ENCODE measurements around the gene HDGFL3.
"Not testable (repeated sequence)": the region's sequence is repeated elsewhere in the genome, so short reads cannot be mapped to it uniquely, and the experiment has no call there.

Gene HDGFL3

GRCh38 chr15:83207660-83208366, at the start of gene HDGFL3:
TSS of gene HDGFL3 (minus strand) at chr15:83207823. CDS start at chr15:83207414, 409 bp downstream.
- DNase-seq (ENCODE audit: low spot score): peak; percentile 2

GRCh38 chr15:83250781-83251180, 43.2 kb upstream of the HDGFL3 start:
- DNase-seq (ENCODE audit: low spot score): no peak

- no peak for DNase-seq (ENCODE audit: low spot score)
These were observed 41.4 kb upstream of the HDGFL3 start for GRCh38 chr15:83249030-83249343.

- DNase-seq (ENCODE audit: low spot score): peak; percentile 58
These were observed 40.8 kb upstream of the HDGFL3 start for GRCh38 chr15:83248151-83249029.

- no peak for DNase-seq (ENCODE audit: low spot score)
These were observed 36.0 kb upstream of the HDGFL3 start for GRCh38 chr15:83243634-83244033.

GRCh38 chr15:83230242-83230641, 22.6 kb upstream of the HDGFL3 start:
- no peak for DNase-seq (ENCODE audit: low spot score)

- no peak for DNase-seq (ENCODE audit: low spot score)
These were observed 17.8 kb upstream of the HDGFL3 start for GRCh38 chr15:83225449-83225848.

GRCh38 chr15:83221781-83222180, 14.2 kb upstream of the HDGFL3 start:
- not testable (repeated sequence) for DNase-seq (ENCODE audit: low spot score)

- DNase-seq (ENCODE audit: low spot score): no peak
These were observed 11.4 kb upstream of the HDGFL3 start for GRCh38 chr15:83219026-83219425.

GRCh38 chr15:83215306-83215705, 7.7 kb upstream of the HDGFL3 start:
- DNase-seq (ENCODE audit: low spot score): no peak

GRCh38 chr15:83210619-83211018, 3.0 kb upstream of the HDGFL3 start:
- DNase-seq (ENCODE audit: low spot score): no peak

GRCh38 chr15:83209333-83209732, 1.7 kb upstream of the HDGFL3 start:
- DNase-seq (ENCODE audit: low spot score): no peak

GRCh38 chr15:83208367-83208661, 691 bp upstream of the HDGFL3 start:
- no peak for DNase-seq (ENCODE audit: low spot score)

GRCh38 chr15:83207009-83207659, 489 bp downstream of the HDGFL3 start:
- no peak for DNase-seq (ENCODE audit: low spot score)

- no peak for DNase-seq (ENCODE audit: low spot score)
These were observed 1.1 kb downstream of the HDGFL3 start for GRCh38 chr15:83206526-83207008.

GRCh38 chr15:83205725-83206324, 1.8 kb downstream of the HDGFL3 start:
- no peak for DNase-seq (ENCODE audit: low spot score)

- no peak for DNase-seq (ENCODE audit: low spot score)
These were observed 2.9 kb downstream of the HDGFL3 start for GRCh38 chr15:83204697-83205096.

- no peak for DNase-seq (ENCODE audit: low spot score)
These were observed 4.1 kb downstream of the HDGFL3 start for GRCh38 chr15:83203543-83203942.

GRCh38 chr15:83200589-83200988, 7.0 kb downstream of the HDGFL3 start:
- DNase-seq (ENCODE audit: low spot score): no peak

- peak; percentile 4 for DNase-seq (ENCODE audit: low spot score)
These were observed 7.5 kb downstream of the HDGFL3 start for GRCh38 chr15:83200162-83200561.

GRCh38 chr15:83199288-83199687, 8.3 kb downstream of the HDGFL3 start:
- DNase-seq (ENCODE audit: low spot score): no peak

- DNase-seq (ENCODE audit: low spot score): no peak
These were observed 9.1 kb downstream of the HDGFL3 start for GRCh38 chr15:83198476-83198875.

GRCh38 chr15:83194528-83194927, 13.1 kb downstream of the HDGFL3 start:
- no peak for DNase-seq (ENCODE audit: low spot score)

Data from CD4-positive, alpha-beta T cell treated with Interleukin-2 at 100 ng/mL for 4 hours (primary cell).